B cell (primary cell): ENCODE results near the gene TEC. TPM values are rescaled to one million over a fixed set of nuclear protein-coding genes. Genes with fewer than 3 reads are reported as not detected.

ENCODE experiments used
- ATAC-seq: fragments of 200-7000 bp; cut with Tn5 transposase; one replicate; pipeline ENCODE4 v1.10.0; 2021; ENCODE audit warnings: low read depth, mild to moderate bottlenecking, moderate number of reproducible peaks, moderate library complexity
- CTCF ChIA-PET: fragments of 350-600 bp; sonication (Branson Sonifier 250); formaldehyde crosslinking; loops from one replicate; lab custom pipeline; 2021; ENCODE audit warnings: antibody characterized with exemption, inconsistent platforms; lab: Charles Lee
- POLR2A ChIA-PET: fragments of 350-600 bp; sonication (Branson Sonifier 250); formaldehyde crosslinking; loops from one replicate; lab custom pipeline; 2021; ENCODE audit warnings: antibody characterized with exemption; lab: Charles Lee
- DNase-seq: peaks from one replicate; pipeline ENCODE4 v3.0.0; 2013
- H2AFZ ChIP-seq: 2 replicates; pipeline ENCODE4 v1.6.1; 2012; ENCODE audit warnings: mild to moderate bottlenecking, low read depth, low read length; ENCODE audit not compliant: insufficient read depth, poor library complexity, severe bottlenecking
- H3K27ac ChIP-seq, 2 donors: 1 replicate in 1 of 2; 2 replicates in 1 of 2; pipeline ENCODE4 v1.5.1; 2012 to 2013; ENCODE audit warnings: low read length in 2 of 2, mild to moderate bottlenecking in 2 of 2, moderate library complexity in 1 of 2
- H3K27me3 ChIP-seq, 4 experiments: fragments of 200-600 bp in 1 of 4; sonication (generic) in 1 of 4; replicated peaks in 1 of 4; 1 replicate in 2 of 4; 2 replicates in 2 of 4; pipeline versions ENCODE4 v1.6.1 to v1.7.0; 2013 to 2016; ENCODE audit warnings: low read length in 3 of 4, mild to moderate bottlenecking in 2 of 4, mixed read lengths in 1 of 4, moderate library complexity in 1 of 4; ENCODE audit not compliant: insufficient read depth in 4 of 4, control insufficient read depth in 3 of 4; ENCODE audit errors: control extremely low read depth in 1 of 4
- H3K36me3 ChIP-seq, 2 experiments: replicated peaks in 1 of 2; 1 replicate in 1 of 2; 2 replicates in 1 of 2; pipeline versions ENCODE4 v1.6.1 to v1.7.1; 2013; ENCODE audit warnings: low read length in 1 of 2; ENCODE audit not compliant: insufficient read depth in 2 of 2, control insufficient read depth in 1 of 2; ENCODE audit errors: control extremely low read depth in 1 of 2, extremely low read depth in 1 of 2
- H3K4me1 ChIP-seq, 2 donors: fragments of 200-600 bp in 1 of 2; sonication (generic) in 1 of 2; 1 replicate in 1 of 2; 2 replicates in 1 of 2; pipeline versions ENCODE4 v1.5.1 to v1.6.1; 2013 to 2017; ENCODE audit warnings: low read length in 2 of 2; ENCODE audit not compliant: control insufficient read depth in 2 of 2, insufficient read depth in 2 of 2
- H3K4me2 ChIP-seq: replicated peaks from 2 replicates; pipeline ENCODE3; 2012; ENCODE audit warnings: mild to moderate bottlenecking, low read depth, low read length; ENCODE audit not compliant: poor library complexity, severe bottlenecking
- H3K4me3 ChIP-seq, 5 experiments: fragments of 200-600 bp in 1 of 5; sonication (generic) in 1 of 5; 1 replicate in 3 of 5; 2 replicates in 2 of 5; pipeline versions ENCODE4 v1.5.1 to v1.7.0; 2011 to 2016; ENCODE audit warnings: low read length in 4 of 5, mild to moderate bottlenecking in 4 of 5, low read depth in 2 of 5, control low read depth in 1 of 5, moderate library complexity in 1 of 5; ENCODE audit not compliant: insufficient read depth in 1 of 5; ENCODE audit errors: control extremely low read depth in 1 of 5, extremely low read depth in 1 of 5
- H3K79me2 ChIP-seq: fragments of 200-600 bp; sonication (generic); one replicate; pipeline ENCODE4 v1.6.0; 2016; ENCODE audit warnings: low read length; ENCODE audit not compliant: control insufficient read depth, insufficient read depth
- H3K9ac ChIP-seq: fragments of 200-600 bp; sonication (generic); 2 replicates; pipeline ENCODE4 v1.6.1; 2017; ENCODE audit warnings: mild to moderate bottlenecking, low read length, moderate library complexity
- H3K9me3 ChIP-seq, 3 donors: one replicate each; pipeline versions ENCODE4 v1.6.1 to v1.7.1; 2013; ENCODE audit warnings: low read length in 2 of 3; ENCODE audit not compliant: control insufficient read depth in 2 of 3, insufficient read depth in 1 of 3; ENCODE audit errors: control extremely low read depth in 1 of 3
- H4K20me1 ChIP-seq: 2 replicates; pipeline ENCODE4 v1.6.0; 2012; ENCODE audit warnings: mild to moderate bottlenecking, low read length; ENCODE audit not compliant: insufficient read depth, control insufficient read depth, poor library complexity, severe bottlenecking
- H3K27ac Mint-ChIP-seq: one replicate; pipeline ENCODE4 v1.8.0; 2021; ENCODE audit warnings: mixed read lengths
- H3K27me3 Mint-ChIP-seq: one replicate; pipeline ENCODE4 v1.8.0; 2021; ENCODE audit warnings: mixed read lengths
- H3K4me1 Mint-ChIP-seq: one replicate; pipeline ENCODE4 v1.8.0; 2021; ENCODE audit warnings: mixed read lengths
- H3K4me3 Mint-ChIP-seq: one replicate; pipeline ENCODE4 v1.8.0; 2021; ENCODE audit warnings: mixed read lengths
- H3K9me3 Mint-ChIP-seq: one replicate; pipeline ENCODE4 v1.8.0; 2022; ENCODE audit warnings: mixed read lengths; ENCODE audit not compliant: insufficient read depth
- CTCF ChIP-seq: fragments of 200-600 bp; IDR thresholded peaks from one replicate; pipeline ENCODE4 v1.8.0; 2022; ENCODE audit warnings: antibody characterized with exemption, mild to moderate bottlenecking
- EZH2 ChIP-seq: IDR thresholded peaks from 2 replicates; pipeline ENCODE4 v1.6.1; 2012; ENCODE audit warnings: borderline replicate concordance, low read depth, mild to moderate bottlenecking, moderate library complexity, low read length; ENCODE audit not compliant: insufficient read depth, poor library complexity, severe bottlenecking
- WGBS: methylation state at CpG from one replicate; pipeline ENCODE4 v1.1.5; 2013; ENCODE audit warnings: missing lambda C conversion rate; ENCODE audit not compliant: insufficient coverage; 5-methylcytosine and 5-hydroxymethylcytosine counted together
- intact Hi-C: fragments of 100-400 bp; cut with micrococcal nuclease; formaldehyde crosslinking; loops from one replicate; pipeline ENCODE4 v1.10.0; 2022
- polyA plus RNA-seq: library from polyadenylated mRNA; depleted of rRNA; stranded (reverse); fragments of >200 nt; gene quantifications from 2 replicates; pipeline ENCODE4 v1.2.3, GENCODE V29; 2012
- total RNA-seq, 2 donors: library from RNA; stranded (reverse); fragments of 120-200 nt in 1 of 2; gene quantifications; 1 replicate in 1 of 2; 2 replicates in 1 of 2; pipeline versions ENCODE4 v1.2.3 to v1.2.4, GENCODE V29; 2013 to 2022

TEC gene
- total and polyA plus RNA-seq, 2 donors (not counting 1 experiment from before 2014, with no cell fraction given): 2.0 to 8.3 TPM

DNA sequence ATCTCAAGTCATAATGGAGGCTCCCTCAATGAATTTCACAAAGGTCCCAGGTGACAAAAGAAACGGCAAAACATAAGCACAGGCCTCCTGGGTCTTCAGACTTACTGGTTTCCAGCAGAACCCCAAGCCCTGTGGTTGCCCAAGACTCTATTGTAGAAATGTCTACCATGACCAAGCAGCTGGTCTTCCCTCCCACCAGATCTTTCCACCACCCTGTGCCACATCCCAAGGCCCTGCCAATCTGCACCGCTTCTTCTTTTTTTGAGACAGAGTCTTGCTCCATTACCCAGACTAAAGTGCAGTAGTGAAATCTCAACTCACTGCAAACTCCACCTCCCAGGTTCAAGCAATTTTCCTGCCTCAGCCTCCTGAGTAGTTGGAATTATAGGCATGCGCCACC, 112.4 kb downstream of the TEC start:
- Histone ChIP-seq H2AFZ (no peak overlapping the region), H3K36me3 (peaks cover 6 to 40% of the 10 kb centered on the region in 2 experiments), H3K9ac (no peak overlapping the region), H3K4me3 (no peak overlapping the region), H3K4me2 (no peak overlapping the region), H3K27ac (no peak overlapping the region), H3K27me3 (no peaks in the 10 kb centered on the region), H3K9me3 (peaks cover 2 to 30% (median 3%) of the 10 kb centered on the region in 3 donors), H4K20me1 (no peaks in the 10 kb centered on the region), H3K4me1 (no peaks in the 10 kb centered on the region), H3K79me2 (no peaks in the 10 kb centered on the region)
- no peak overlapping the region for H3K27ac Mint-ChIP-seq
- intact Hi-C loops: no loop called here
- no peak for ATAC-seq
- POLR2A ChIA-PET: no interaction called here
- no peak for TF ChIP-seq EZH2
- TF ChIP-seq CTCF: no peak
- peaks cover 9% of the 10 kb centered on the region for H3K9me3 Mint-ChIP-seq
- no peak for DNase-seq
- CTCF ChIA-PET: interaction anchor here (0.5 kb wide), 1 partner anchor 92 kb away, joined by 3 read pairs; no protein-coding TSS in a partner anchor
- no peak overlapping the region for H3K4me3 Mint-ChIP-seq
- H3K27me3 Mint-ChIP-seq: no peaks in the 10 kb centered on the region
- 95% methylated on average over 2 of the region's 3 CpGs for WGBS
- H3K4me1 Mint-ChIP-seq: no peaks in the 10 kb centered on the region

DNA sequence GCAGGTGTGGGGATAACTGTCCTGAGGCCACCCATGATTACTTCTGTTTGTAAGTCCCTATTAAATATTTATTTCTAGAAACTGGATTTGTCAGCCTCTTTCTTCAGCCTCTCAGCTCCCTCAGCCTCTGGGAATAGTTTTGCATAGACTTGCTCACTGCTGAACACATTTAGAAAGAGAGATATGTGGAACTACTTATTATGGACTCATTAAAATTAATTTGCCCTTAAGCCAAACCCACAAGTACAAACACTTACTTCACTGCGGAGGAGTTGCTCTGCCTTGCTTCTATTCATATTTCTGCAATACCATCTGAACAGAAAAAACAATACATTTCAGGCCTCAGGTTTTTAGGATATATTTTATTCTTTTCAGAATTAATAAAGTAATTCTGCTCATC, 113.2 kb downstream of the TEC start:
- H3K36me3 ChIP-seq: peaks cover 6 to 40% of the 10 kb centered on the region in 2 experiments
- no peak overlapping the region for H3K4me3 Mint-ChIP-seq
- ChIA-PET POLR2A (no interaction called here), CTCF (no interaction called here)
- H3K4me2 ChIP-seq: no peak overlapping the region
- no peak overlapping the region for H3K27ac ChIP-seq
- peaks cover 2 to 30% (median 3%) of the 10 kb centered on the region in 3 donors for H3K9me3 ChIP-seq
- ATAC-seq (no peak), DNase-seq (no peak)
- no peak overlapping the region for H3K9ac ChIP-seq
- WGBS: no CpG with 5 or more reads among the region's 1 CpG
- no peaks in the 10 kb centered on the region for H3K4me1 ChIP-seq
- H3K27me3 ChIP-seq: no peaks in the 10 kb centered on the region
- no peak for TF ChIP-seq EZH2
- intact Hi-C loops: no loop called here
- H2AFZ ChIP-seq: no peak overlapping the region
- H4K20me1 ChIP-seq: no peaks in the 10 kb centered on the region
- peaks cover 9% of the 10 kb centered on the region for H3K9me3 Mint-ChIP-seq
- no peaks in the 10 kb centered on the region for H3K27me3 Mint-ChIP-seq
- no peak overlapping the region for H3K4me3 ChIP-seq
- H3K79me2 ChIP-seq: no peaks in the 10 kb centered on the region
- no peaks in the 10 kb centered on the region for H3K4me1 Mint-ChIP-seq
- H3K27ac Mint-ChIP-seq: no peak overlapping the region
